GM13976 (cell line): ENCODE measurements around the gene CXCL3.

Source experiments
- DNase-seq: peaks from one replicate; pipeline ENCODE4 v3.0.0; 2012; ENCODE audit warnings: low spot score
- CTCF ChIP-seq: IDR thresholded peaks from 2 replicates; pipeline ENCODE4 v1.5.1; 2012; ENCODE audit warnings: borderline replicate concordance, mild to moderate bottlenecking; ENCODE audit not compliant: insufficient read depth; ENCODE audit errors: extremely low read depth, missing control alignments, control extremely low read depth
- in situ Hi-C: fragments of 300-500 bp; cut with MboI; formaldehyde crosslinking; loops from one replicate; pipeline ENCODE4 v1.12.0; 2022; ENCODE audit warnings: low sequenced_read_pairs, mixed read lengths, inconsistent platforms; ENCODE audit not compliant: unreplicated experiment

Gene CXCL3

GRCh38 chr4:73988061-73988460 is 50.4 kb downstream of the CXCL3 start, which contains the start of gene PPBP:
Gene PPBP (minus strand): TSS chr4:73988190. CDS start chr4:73988103, 87 bp downstream.
- TF ChIP-seq CTCF, result no peak
- DNase-seq, result no peak
- in situ Hi-C loops, result no loop called here
